ENCODE measurements around the gene PARD3. TPM values are rescaled to one million over a fixed set of nuclear protein-coding genes. Genes with fewer than 3 reads are reported as not detected.
A peak's percentile ranks its signal among the peaks of the same experiment; 100 is the strongest.

PARD3 gene
- polyA plus RNA-seq, 2 of the 4 experiments (the other 2 are of a cell fraction): 110 to 200 TPM

GRCh38 chr10:34650156-34650555 lies 164.9 kb downstream of the PARD3 start (continued):
- TF ChIP-seq USF2 (IDR thresholded peaks at IDR 0.05) (no peak), TP53 (CRISPR knock-in tag; IDR thresholded peaks at IDR 0.05) (no peak), MYC (IDR thresholded peaks at IDR 0.05; ENCODE audit: borderline replicate concordance, low read length) (no peak)

DNA sequence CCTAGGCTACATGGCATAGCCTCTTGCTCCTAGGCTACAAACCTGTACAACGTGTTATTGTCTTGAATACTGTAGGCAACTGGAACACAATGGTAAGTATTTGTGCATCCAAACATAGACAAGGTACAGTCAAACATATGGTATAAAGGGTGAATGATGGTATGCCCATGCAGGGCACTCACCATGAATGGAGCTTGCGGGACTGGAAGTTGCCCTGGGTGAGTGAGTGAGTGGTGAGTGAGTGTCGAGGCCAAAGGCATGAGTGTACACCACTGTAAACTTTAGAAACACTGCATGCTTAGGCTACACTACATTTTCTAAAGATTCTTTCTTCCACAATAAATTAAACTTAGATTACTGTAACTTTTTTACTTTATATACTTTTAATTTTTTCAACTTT lies 165.7 kb downstream of the PARD3 start:
- TF ChIP-seq EHMT2 (IDR thresholded peaks at IDR 0.05; ENCODE audit: low read depth) (no peak), BCL3 (IDR thresholded peaks at IDR 0.05) (no peak), E2F6 (IDR thresholded peaks at IDR 0.05; ENCODE audit: borderline replicate concordance, low read depth) (no peak), EP300 (IDR thresholded peaks at IDR 0.05) (no peak), CHD2 (IDR thresholded peaks at IDR 0.05; ENCODE audit: low read length, partially characterized antibody) (no peak), MAZ (IDR thresholded peaks at IDR 0.05; ENCODE audit: borderline replicate concordance, low read depth, low read length) (no peak), CBX8 (IDR thresholded peaks at IDR 0.05) (no peak)
- ATAC-seq: no peak
- CTCF ChIA-PET: interaction anchor here (1.2 to 4.7 kb wide), 2 partner anchors 9 to 11 kb away, joined by 3 to 48 read pairs; no protein-coding TSS in a partner anchor
- H3K4me1 ChIP-seq: no peaks in the 10 kb centered on the region
- H3K4me2 ChIP-seq: no peak overlapping the region
- H3K9me3 ChIP-seq: no peaks in the 10 kb centered on the region
- H3K4me3 ChIP-seq: no peak overlapping the region
- no peak for DNase-seq (ENCODE audit: low read depth in 1 of 2, low spot score in 1 of 2)
- POLR2A ChIA-PET: no interaction called here
- FAIRE-seq: peak; percentile 36
- WGBS (ENCODE audit: missing lambda C conversion rate): 90% methylated on average over 3 of the region's 3 CpGs
- no peak overlapping the region for H3K27ac ChIP-seq

- TF ChIP-seq HDAC2 (IDR thresholded peaks at IDR 0.05): no peak
- no peak for TF ChIP-seq RFX5 (IDR thresholded peaks at IDR 0.05)
- no peaks in the 10 kb centered on the region for H3K4me1 ChIP-seq
- no peaks in the 10 kb centered on the region for H3K9me3 ChIP-seq
- H3K4me3 ChIP-seq: no peak overlapping the region
- FAIRE-seq (no peak), DNase-seq (ENCODE audit: low read depth in 1 of 2, low spot score in 1 of 2) (no peak), ATAC-seq (no peak)
- ChIA-PET POLR2A (no interaction called here), CTCF (interaction anchor here (1.2 to 4.7 kb wide), 3 partner anchors 9 to 14 kb away, joined by 3 to 48 read pairs (median 6); no protein-coding TSS in a partner anchor)
- no peak overlapping the region for H3K27ac ChIP-seq
- 95% methylated on average over 5 of the region's 5 CpGs for WGBS (ENCODE audit: missing lambda C conversion rate)
- no peak overlapping the region for H3K4me2 ChIP-seq
Measured at GRCh38 chr10:34648919-34649318, 166.2 kb downstream of the PARD3 start.

DNA sequence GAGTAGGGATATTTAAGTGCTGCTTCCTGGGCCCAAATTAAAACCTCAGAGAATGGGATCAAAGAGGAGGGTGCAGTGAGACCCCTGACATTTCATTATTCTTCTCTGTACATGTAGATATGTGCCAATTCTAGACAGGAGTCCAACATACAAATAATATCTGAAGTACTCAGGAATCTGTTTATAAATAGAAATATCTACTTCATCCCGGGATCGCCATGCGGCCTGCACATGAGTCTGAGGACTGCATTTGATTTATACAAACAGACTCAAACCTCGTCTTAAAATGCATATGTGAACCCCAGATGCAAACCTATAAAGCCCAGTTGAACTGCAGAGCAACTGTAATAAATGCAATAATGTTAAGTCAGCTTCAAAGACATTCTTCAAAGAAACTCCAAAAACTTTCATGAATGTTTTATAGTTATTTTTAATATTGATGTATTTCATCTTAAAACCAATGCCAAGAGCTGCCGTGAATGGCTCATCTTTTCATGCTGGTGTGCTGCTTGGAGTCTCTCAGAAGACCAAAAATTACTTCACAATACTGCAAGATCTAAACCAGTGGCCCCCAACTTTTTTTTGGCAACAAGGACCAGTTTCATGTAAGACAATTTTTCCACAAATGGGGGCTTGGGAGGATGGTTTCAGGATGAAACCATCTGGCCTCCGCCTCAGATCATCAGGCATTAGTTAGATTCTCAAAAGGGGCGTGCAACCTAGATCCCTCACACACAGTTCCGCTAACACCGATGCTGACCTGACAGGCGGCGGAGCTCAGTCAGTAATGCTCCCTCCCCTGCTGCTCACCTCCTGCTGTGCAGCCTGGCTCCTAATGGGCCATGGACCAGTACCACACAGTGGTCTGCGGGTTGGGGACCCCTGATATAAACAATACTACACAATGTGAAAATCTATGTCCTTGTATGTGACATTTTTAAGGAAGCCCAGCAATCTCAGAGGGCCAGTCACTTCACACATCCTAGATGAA lies 166.9 kb downstream of the PARD3 start:
- ATAC-seq (no peak), FAIRE-seq (no peak), DNase-seq (ENCODE audit: low read depth in 1 of 2, low spot score in 1 of 2) (no peak)
- ChIA-PET CTCF (interaction anchor here (1.2 to 4.7 kb wide), 4 partner anchors 7 to 15 kb away, joined by 3 to 48 read pairs (median 12); no protein-coding TSS in a partner anchor), POLR2A (no interaction called here)
- Histone ChIP-seq H3K9me3 (no peaks in the 10 kb centered on the region), H3K4me1 (no peaks in the 10 kb centered on the region), H3K27ac (no peak overlapping the region), H3K4me2 (no peak overlapping the region), H3K4me3 (no peak overlapping the region)
- WGBS (ENCODE audit: missing lambda C conversion rate): 89% methylated on average over 12 of the region's 12 CpGs
- TF ChIP-seq FOSL2 (IDR thresholded peaks at IDR 0.05): no peak
- TF ChIP-seq FOSL2 (CRISPR knock-in tag; IDR thresholded peaks at IDR 0.05): no peak
- TF ChIP-seq, protein P1, sequence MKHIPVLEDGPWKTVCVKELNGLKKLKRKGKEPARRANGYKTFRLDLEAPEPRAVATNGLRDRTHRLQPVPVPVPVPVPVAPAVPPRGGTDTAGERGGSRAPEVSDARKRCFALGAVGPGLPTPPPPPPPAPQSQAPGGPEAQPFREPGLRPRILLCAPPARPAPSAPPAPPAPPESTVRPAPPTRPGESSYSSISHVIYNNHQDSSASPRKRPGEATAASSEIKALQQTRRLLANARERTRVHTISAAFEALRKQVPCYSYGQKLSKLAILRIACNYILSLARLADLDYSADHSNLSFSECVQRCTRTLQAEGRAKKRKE (CRISPR knock-in tag; IDR thresholded peaks at IDR 0.05; ENCODE audit: low read depth): no peak
- TF ChIP-seq, protein P2, sequence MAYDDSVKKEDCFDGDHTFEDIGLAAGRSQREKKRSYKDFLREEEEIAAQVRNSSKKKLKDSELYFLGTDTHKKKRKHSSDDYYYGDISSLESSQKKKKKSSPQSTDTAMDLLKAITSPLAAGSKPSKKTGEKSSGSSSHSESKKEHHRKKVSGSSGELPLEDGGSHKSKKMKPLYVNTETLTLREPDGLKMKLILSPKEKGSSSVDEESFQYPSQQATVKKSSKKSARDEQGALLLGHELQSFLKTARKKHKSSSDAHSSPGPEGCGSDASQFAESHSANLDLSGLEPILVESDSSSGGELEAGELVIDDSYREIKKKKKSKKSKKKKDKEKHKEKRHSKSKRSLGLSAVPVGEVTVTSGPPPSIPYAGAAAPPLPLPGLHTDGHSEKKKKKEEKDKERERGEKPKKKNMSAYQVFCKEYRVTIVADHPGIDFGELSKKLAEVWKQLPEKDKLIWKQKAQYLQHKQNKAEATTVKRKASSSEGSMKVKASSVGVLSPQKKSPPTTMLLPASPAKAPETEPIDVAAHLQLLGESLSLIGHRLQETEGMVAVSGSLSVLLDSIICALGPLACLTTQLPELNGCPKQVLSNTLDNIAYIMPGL (CRISPR knock-in tag; IDR thresholded peaks at IDR 0.05; ENCODE audit: borderline replicate concordance): no peak
- no peak for TF ChIP-seq MAX (IDR thresholded peaks at IDR 0.05)
- no peak for TF ChIP-seq ZNF302 (CRISPR knock-in tag; IDR thresholded peaks at IDR 0.05)
- no peak for TF ChIP-seq ZFP36 (IDR thresholded peaks at IDR 0.05; ENCODE audit: borderline replicate concordance, partially characterized antibody)
- no peak for TF ChIP-seq BHLHE40 (IDR thresholded peaks at IDR 0.05; ENCODE audit: low read depth, low read length)
- no peak for TF ChIP-seq PBX3 (IDR thresholded peaks at IDR 0.05)
- TF ChIP-seq CEBPB (IDR thresholded peaks at IDR 0.05): no peak

All from A549 (cell line).